ENCODE measurements around the gene MCC.

The MCC gene

GRCh38 chr5:113102121-113102531 lies 386.1 kb downstream of the MCC start:
- TF ChIP-seq, protein P1, sequence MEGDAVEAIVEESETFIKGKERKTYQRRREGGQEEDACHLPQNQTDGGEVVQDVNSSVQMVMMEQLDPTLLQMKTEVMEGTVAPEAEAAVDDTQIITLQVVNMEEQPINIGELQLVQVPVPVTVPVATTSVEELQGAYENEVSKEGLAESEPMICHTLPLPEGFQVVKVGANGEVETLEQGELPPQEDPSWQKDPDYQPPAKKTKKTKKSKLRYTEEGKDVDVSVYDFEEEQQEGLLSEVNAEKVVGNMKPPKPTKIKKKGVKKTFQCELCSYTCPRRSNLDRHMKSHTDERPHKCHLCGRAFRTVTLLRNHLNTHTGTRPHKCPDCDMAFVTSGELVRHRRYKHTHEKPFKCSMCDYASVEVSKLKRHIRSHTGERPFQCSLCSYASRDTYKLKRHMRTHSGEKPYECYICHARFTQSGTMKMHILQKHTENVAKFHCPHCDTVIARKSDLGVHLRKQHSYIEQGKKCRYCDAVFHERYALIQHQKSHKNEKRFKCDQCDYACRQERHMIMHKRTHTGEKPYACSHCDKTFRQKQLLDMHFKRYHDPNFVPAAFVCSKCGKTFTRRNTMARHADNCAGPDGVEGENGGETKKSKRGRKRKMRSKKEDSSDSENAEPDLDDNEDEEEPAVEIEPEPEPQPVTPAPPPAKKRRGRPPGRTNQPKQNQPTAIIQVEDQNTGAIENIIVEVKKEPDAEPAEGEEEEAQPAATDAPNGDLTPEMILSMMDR (conservative IDR thresholded peaks at IDR 0.05; ENCODE audit: low read depth, low read length), result no peak
- H3K4me3 ChIP-seq (ENCODE audit: low read length), result no peak overlapping the region
- DNase-seq (ENCODE audit: low read depth), result no peak

- no peak overlapping the region for H3K4me3 ChIP-seq (ENCODE audit: low read length)
- TF ChIP-seq, protein P1 (conservative IDR thresholded peaks at IDR 0.05; ENCODE audit: low read depth, low read length), result no peak
- DNase-seq (ENCODE audit: low read depth), result no peak
These were observed 387.3 kb downstream of the MCC start for GRCh38 chr5:113100981-113101380.

GRCh38 chr5:113099822-113100221 lies 388.4 kb downstream of the MCC start:
- no peak for DNase-seq (ENCODE audit: low read depth)
- TF ChIP-seq, protein P1 (conservative IDR thresholded peaks at IDR 0.05; ENCODE audit: low read depth, low read length), result no peak
- no peak overlapping the region for H3K4me3 ChIP-seq (ENCODE audit: low read length)

DNA sequence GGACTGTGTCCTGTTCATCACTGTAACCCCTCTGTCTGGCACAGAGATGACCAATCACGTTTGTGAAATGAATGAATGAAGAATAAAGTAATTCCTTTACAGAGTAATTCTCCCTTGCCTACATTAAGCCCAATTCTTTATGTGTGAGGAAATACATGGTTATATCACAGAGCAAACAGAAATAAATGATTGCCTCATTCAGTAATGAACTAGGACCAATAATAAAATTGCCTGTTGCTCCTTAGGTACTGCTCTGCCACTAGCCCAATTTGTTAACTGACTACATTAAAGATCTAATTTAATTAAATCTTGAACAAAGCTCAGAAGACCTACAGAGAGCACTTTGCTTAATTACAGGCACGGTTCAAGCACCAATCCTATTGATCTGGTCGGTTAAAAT lies 389.9 kb downstream of the MCC start:
- no peak for DNase-seq (ENCODE audit: low read depth)
- no peak overlapping the region for H3K4me3 ChIP-seq (ENCODE audit: low read length)
- TF ChIP-seq, protein P1 (conservative IDR thresholded peaks at IDR 0.05; ENCODE audit: low read depth, low read length), result no peak

- no peak overlapping the region for H3K4me3 ChIP-seq (ENCODE audit: low read length)
- TF ChIP-seq, protein P1 (conservative IDR thresholded peaks at IDR 0.05; ENCODE audit: low read depth, low read length), result no peak
- DNase-seq (ENCODE audit: low read depth), result no peak
These were observed 392.4 kb downstream of the MCC start for GRCh38 chr5:113095831-113096230.

GRCh38 chr5:113093558-113093957 lies 394.7 kb downstream of the MCC start:
- TF ChIP-seq, protein P1 (conservative IDR thresholded peaks at IDR 0.05; ENCODE audit: low read depth, low read length), result no peak

DNA sequence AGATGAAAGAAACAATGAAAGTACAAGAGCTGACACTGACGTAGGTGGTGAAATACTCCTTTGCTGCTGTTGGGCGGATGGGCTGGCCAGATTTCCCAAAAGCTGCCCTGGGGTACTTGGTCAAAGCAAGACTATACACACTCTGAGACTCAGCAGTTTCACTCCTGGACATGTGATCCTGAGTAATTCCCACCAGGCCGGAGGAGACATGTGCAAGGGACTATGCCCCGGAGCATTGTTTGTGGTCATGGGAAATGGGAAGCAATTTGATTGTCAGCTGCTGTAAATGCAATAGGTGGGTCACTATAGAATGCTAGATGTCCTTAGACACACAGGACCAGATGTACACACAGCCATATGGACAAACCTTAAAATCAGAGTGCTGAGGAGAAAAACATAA lies 395.6 kb downstream of the MCC start:
- DNase-seq (ENCODE audit: low read depth), result no peak
- TF ChIP-seq, protein P1 (conservative IDR thresholded peaks at IDR 0.05; ENCODE audit: low read depth, low read length), result no peak
- H3K4me3 ChIP-seq (ENCODE audit: low read length), result no peak overlapping the region

More at GRCh38 chr5:113093558-113093957, 394.7 kb downstream of the MCC start:
- no peak overlapping the region for H3K4me3 ChIP-seq (ENCODE audit: low read length)
- DNase-seq (ENCODE audit: low read depth), result no peak
